HG03103 (cell line): ENCODE data around the gene KIZ.
A peak's percentile ranks its signal among the peaks of the same experiment; 100 is the strongest.
"Not testable (repeated sequence)": the region's sequence is repeated elsewhere in the genome, so short reads cannot be mapped to it uniquely, and the experiment has no call there.

Experiments used
- ATAC-seq: cut with Tn5 transposase; IDR thresholded peaks from one replicate; pipeline ENCODE4 v1.9.1; 2021; ENCODE audit warnings: low read depth; ENCODE audit not compliant: unreplicated experiment

KIZ gene

DNA sequence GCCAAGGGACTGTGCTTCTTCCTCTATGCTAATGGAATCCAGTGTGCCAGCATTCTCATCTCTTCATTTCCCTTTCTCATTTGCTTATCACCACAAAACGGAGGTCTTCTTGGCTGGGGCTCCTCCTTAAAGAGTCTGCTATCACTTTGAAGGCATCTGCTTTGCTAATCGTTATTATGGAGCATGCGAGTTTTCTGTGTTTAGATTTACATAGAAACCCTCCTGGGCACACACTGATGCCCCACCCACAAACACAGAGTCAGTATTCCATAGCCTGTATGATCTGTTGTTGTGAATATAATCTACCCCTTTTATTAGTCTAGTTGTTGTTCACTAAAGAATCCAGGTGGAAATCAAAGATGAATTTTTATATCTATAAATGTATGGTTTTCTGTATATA lies 93.8 kb downstream of the KIZ start:
- ATAC-seq: no peak

DNA sequence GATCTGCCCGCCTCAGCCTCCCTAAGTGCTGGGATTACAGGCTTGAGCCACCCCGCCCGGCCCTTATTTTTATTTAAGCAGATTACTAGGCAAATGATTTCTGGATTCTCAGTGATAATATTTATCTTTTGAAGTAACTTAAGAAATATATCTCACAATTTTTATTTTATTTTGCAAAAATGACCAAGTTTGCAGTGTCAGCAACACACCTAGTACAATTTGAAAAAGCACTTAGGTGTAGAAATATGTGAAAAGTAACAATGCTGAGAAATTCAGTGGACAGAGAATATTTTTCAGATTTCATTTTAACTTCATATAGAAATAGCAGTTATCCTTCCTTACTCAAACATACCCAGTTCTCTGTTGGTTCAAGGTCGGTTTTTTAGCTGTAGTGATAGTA lies 98.3 kb downstream of the KIZ start:
- no peak for ATAC-seq

DNA sequence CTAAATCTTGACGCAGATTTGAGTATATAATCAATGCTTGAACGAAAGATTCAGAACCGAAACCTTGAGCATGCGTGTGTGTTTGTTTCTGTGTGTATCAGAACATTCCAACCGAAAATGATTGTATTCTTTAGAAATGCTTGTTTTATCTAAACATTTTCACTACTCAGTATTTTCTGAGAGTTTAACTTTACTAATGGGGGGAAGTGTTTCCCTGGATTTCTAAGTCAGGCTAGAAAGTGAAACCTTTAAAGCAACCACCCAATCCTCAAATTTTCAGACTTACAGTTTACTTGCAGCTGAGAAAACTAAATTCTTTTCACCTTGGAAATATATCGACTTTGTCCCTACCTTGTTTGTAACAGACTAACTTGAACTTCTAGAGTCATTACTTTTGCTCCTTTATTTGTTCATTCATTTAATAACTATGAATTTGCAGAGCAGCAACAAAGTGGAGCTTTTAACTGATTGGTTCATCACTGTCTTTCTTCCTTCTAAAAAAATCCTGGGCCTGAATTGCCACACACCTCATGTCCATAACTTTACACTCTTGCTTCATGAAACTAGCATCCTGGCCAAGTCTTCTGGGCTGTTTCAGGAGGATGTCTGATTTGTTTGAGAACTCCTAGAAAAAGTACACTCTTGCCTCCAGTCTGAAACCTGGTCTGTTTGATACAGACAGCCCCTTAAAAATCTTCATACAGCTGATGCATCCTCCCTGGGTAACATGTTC lies 99.5 kb downstream of the KIZ start:
- no peak for ATAC-seq

DNA sequence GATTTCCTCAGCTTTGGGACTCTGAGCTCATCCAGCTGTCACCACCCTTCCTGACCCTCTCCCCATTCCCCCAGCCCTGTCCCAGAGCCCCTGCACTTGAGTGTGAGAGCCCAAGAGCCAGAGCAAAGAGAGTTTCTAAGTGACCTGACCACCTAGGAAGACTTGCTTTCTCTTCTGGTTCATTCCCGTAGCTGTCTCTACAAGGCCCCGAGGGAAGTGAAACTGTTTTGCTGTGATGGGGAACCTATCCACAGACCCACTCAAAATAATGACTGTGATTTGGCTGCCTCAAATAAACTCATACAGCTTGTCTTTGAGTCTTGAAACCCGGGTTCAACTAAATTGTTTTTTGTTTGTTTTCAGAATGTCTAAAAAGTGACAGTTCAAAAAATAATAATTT lies 102.6 kb downstream of the KIZ start:
- ATAC-seq: peak; percentile 83

DNA sequence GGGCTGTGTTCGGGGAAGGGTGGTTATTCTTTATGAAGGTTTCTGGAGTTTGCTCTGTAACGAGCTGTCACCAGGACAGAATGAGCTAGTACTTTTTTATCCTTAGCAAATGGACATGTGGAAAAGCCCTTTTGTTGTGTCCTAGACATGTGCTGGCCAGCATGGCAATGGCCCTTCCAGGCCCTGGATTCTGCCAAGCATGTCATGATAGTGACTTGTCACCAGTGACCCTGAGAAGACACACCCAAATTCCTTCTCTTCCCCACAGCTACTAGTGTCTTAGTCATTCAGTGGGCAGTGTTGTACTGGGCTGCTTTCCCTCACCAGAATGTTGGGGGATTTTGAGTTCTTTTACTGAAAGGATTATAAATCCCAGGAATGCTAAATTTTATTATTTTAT lies 103.3 kb downstream of the KIZ start:
- no peak for ATAC-seq

- ATAC-seq: no peak
Measured at GRCh38 chr20:21230220-21230619, 104.3 kb downstream of the KIZ start.

DNA sequence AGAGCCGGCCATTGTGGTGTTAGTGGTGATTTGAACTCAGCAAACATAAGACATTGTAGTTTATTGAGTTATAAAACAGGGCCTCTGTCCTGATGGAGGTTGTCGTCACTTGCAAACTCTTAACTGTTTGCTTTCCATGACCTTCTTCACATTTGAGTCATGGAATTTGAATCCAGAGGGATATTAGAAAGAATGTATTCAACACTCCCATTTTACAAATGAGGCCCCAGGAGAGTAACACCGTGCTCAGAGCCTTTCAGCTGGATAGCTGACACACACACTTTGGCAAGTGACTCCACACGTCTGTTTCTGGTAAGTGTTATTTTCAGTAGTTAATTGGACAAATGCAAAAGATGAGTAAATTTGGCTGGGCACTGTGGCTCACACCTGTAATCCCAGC lies 104.8 kb downstream of the KIZ start:
- no peak for ATAC-seq

DNA sequence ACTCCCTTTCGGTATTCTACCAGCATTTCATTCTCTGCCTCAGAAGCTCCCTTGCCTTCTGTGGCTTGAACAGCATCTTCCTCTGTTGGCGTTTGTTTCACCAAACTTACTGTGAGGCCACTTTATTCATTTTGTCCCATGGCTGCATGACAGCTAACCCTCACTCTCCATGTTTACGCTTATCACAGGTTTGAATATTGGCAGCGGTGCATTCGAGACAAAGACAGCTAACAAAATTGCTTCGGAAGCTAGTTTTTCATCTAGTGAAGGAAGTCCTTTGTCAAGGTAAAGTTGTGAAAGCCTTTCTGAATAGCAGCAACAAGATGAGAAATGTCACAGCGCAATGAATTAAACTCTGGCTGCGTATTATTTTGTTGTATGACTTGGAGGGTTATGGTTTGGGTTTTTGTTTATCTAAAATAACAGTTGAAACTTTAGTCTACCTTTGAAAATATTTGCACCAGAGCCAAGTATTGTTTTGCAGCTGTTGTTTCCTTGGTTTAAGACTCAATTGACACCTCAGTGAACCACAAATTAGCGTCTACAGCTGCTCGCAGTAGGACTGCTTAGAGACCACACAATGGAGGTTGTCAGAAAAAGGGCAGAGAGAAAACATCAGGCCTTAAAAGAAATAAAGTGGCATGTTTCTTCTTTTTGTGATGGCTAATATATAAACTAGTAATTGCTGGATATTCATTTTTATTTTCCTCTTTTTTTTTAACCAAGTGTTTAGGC lies 106.8 kb downstream of the KIZ start:
- ATAC-seq: no peak

DNA sequence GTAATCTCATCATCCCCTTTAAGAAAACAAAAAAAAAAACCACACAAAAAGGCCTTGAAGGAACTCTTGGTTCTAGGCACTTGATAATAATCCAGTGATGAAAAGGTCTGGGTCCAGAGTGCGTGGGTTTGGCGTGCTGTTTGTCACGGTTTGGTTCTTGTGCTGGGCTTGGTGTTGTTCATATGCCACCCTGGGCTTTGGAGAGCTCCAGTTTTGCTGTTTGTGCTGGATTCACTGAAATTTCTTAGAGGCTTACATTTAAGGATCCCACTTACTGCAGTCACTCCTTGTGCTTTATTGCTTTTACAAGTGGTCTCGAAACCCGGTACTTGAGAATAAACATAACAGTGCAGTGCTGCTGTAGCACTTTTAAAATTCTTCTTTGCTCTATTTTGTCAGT lies 108.4 kb downstream of the KIZ start:
- no peak for ATAC-seq

GRCh38 chr20:21234806-21235483 lies 109.1 kb downstream of the KIZ start:
- no peak for ATAC-seq

- ATAC-seq: peak; percentile 55
Measured at GRCh38 chr20:21235484-21236445, 109.9 kb downstream of the KIZ start.

DNA sequence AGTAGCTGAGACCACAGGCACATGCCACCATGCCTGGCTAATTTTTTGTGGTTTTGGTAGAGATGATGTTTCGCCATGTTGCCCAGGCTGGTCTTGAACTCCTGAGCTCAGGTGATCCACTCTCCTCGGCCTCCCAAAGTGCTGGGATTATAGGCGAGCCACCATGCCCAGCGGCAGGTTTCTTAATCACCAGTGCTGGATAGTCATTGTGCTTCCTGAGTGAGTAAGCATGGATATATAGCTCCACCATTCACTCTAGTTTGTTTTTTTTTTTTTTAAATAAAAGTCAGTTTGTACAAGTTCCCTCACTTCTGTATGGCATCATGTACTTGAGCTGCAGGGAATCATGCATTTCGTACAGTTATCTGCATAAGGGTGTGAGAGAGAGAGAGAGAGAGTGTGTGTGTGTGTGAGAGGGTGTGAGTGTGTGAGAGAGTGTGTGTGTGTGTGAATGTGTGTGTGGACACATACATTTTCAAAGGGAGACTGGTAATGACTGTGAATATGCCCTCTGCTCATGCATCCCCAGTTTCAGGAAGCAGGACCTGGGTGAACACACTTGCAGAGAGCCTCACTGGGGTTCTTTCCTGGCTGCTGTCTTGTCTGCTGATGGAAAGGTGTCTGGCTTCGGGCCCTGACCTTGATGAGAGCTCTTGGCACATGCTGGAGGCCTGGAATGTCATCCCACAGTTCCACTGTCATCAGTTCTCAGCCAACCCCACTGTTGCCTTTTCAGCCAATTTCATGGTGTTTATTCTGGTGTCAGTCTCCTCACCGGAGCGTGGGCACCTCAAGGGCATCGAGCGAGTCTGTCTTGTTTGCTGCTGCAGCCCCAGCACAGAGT lies 112.3 kb downstream of the KIZ start:
- no peak for ATAC-seq

- ATAC-seq: no peak
Measured at GRCh38 chr20:21238818-21239536, 113.1 kb downstream of the KIZ start.

DNA sequence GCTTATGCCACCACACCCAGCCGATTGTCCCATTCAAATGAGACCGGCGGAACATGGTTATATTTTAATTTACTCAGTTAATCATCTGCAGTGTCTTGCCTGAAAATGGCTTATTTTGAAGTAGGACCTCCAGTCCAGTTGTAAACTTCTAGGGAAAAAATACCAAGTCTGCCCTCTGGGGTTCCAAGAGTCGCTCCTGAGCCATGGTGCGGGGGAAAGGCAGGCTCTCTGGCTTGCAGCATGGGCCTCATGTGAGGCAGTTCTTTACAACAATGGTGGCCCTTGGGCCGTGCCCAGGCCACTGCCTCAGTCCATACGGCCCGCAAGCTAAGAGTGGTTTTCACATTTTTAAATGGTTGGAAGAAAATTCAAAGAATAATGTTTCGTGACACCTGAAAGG lies 114.5 kb downstream of the KIZ start:
- ATAC-seq: no peak

DNA sequence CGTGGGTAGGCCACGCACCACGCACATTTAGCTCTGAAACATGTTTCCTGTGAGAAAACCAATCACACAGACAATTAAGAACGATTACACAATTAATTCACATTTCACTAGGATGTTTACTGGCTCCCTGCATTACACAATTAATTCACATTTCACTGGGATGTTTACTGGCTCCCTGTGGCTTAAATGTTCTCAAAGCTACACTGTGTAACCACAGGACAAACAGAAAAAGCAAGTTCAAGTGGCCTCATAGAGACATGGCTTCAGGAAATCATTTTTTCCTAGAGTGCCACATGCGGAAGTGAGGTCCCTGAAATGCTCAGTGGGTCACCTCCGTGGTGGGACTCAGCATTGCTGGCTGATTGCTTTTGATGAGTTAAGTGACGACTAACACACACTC lies 115.5 kb downstream of the KIZ start:
- ATAC-seq: no peak

DNA sequence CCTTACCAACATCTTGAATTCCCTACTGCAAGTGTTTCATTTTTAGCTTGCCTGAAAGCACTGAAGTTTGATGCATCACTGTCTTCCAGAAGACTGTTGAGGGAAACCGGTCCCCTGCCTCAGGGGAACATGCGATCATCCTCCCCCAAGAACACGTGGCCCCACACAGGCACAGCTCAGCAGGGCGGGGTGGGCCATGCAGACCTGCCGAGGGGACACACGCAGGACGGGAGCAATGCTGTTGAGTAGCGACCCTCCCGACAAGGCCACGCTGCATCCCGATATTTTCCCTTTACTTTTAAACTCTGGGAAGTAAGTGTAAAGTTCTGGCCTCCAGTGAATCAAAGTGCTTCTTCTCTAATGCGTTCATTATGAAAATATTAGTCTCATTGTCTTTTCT lies 117.9 kb downstream of the KIZ start:
- ATAC-seq: no peak

- ATAC-seq: no peak
Measured at GRCh38 chr20:21244808-21245207, 118.9 kb downstream of the KIZ start.

- no peak for ATAC-seq
Measured at GRCh38 chr20:21246161-21246560, 120.3 kb downstream of the KIZ start.

GRCh38 chr20:21247603-21248095 lies 121.8 kb downstream of the KIZ start:
- not testable (repeated sequence) for ATAC-seq
